GM19455 (cell line): ENCODE measurements around the gene DOCK1.

Experiments
- ATAC-seq: cut with Tn5 transposase; IDR thresholded peaks from one replicate; pipeline ENCODE4 v1.9.1; 2021; ENCODE audit not compliant: unreplicated experiment

The DOCK1 gene

DNA sequence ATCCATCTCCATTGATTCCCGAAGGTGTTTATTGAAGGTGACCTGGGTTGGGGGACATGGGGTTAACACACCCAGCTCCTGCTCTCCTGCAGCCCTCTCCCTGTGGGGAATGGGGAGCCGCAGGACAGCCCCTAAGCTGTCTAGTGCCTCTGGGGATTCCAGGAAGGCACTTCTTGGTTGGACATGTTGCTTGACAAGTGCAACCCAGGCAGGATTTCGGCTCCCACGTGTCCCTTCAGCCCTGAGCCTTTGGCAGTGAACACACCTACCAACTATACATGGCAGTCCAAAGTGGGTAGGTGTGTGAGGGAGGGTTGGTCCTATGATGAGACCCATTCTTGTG, 43.9 kb downstream of the DOCK1 start:
- no peak for ATAC-seq

DNA sequence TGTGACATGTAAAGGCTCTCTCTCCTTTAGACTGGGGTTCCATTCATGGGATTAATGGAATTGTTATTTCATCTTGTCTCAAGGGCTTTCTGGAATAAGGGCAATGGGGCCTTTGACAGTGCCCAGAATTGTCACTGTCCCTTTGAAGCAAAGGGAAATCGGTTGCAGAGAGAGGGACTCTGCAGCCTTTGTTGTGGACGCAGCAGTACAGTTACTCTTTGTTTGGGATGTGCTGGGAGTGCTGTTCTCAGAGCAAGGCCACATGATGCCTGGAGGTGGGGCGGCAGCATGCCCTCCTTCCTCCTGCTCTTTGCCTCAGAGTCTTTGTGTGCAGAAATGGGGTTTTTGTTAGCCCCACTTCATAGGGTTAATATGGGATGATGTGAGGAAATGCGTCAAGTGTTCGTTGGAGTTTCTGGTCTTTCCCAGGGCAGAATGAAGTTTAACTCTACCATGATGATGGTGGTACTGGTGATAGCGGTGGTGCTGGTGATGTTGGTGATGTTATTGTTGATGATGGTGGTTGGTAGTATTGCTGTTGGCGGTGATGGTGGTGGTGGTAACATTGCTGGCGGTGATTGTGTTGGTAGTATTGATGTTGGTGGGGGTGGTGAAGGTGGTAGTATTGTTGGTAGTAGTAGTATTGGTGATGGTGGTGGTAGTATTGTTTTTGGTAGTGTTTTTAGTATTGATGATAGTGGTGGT, 45.3 kb downstream of the DOCK1 start:
- no peak for ATAC-seq

DNA sequence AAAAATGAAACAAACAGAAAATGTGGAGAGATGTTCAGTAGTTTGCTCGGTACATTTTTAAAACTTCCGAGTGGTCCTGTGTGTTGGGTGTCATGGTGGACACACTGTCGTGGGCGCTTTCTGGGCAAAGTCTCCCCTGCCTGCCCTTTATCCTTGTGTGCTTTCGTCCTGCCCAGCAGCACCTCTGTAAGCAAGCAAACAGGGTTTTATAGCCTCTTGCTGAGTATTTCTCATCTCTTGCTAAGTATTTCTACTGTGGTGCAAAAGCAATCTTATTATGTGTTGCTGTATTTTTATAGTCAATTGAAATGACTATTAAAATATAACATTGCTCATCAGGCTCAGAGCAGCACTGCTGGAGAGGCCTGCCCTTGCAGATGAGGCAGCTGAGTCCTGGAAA, 48.7 kb downstream of the DOCK1 start:
- no peak for ATAC-seq

DNA sequence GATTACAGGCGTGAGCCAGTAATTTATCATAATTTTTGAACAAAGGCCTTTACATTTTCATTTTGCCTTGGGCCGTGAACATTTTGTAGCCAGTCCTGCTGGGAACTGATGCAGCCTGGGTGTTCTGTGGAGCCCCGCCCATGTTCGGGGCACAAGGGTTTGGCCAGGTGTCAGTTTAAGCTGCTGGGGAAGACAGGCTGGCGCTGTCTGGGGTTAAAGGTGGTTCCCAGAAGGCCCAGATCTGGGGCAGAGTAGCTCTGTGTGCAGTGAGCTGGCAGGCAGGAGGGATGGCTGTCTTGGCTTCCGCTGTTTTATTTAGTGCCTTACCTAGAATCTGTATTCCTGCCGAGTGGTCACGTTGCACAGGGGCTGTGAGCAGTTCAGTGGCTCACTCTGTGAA, 50.2 kb downstream of the DOCK1 start:
- ATAC-seq: no peak

DNA sequence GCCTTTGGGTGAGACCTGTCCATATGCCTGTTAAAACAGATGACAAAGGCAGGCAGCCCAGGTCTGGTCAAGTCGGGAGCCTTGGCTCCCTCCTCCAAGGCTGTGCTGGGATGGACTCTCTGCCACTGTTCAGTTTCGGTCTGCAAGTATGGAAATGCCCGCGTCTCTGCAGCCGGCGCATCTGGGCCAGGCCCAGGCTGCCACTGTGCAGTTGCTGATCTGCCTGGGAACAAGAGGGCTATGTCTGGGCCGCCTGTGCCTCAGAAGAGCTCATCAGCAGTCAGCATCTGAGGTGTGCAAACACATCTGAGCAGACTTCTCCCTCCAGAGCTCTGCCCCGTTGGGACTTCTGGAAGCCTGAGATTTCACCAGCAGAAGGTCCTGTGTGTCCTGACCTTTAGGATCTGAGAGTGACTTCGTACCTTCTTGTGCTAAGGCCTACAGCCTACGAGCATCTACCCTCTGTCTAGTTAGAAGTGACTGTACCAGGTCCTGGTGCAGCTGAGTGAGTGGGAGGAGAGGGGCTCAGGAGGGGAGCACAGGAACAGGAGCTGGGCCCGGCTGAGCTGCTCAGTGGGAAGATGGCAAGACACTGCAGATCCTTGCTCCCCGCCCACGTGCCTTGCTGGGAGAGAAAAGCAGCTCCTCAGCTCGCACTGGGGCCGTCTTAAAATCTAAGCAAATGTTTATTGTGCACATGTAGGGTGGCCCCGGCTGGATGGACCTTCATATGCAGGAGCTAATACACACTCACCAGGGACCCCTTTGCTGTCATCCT, 50.9 kb downstream of the DOCK1 start:
- no peak for ATAC-seq

DNA sequence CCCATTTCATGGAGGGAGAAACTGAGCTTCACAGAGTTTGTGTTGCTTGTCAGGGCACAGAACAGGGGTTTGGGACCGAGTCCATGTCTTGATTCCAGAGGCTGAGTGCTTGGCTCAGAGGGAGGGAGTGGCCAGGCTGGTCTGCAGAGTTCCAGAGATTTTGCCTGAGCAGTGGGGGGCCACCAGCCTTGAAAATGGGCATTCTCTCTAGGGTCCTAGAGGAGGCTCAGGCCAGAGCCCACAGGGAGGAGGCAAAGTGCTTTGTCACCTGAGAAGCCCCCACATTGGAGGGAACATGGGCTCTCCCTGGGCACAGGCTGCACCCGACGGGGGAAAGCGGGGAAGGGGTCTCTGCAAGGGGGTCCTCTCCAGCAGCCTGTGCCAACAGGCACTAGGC, 51.5 kb downstream of the DOCK1 start:
- no peak for ATAC-seq

DNA sequence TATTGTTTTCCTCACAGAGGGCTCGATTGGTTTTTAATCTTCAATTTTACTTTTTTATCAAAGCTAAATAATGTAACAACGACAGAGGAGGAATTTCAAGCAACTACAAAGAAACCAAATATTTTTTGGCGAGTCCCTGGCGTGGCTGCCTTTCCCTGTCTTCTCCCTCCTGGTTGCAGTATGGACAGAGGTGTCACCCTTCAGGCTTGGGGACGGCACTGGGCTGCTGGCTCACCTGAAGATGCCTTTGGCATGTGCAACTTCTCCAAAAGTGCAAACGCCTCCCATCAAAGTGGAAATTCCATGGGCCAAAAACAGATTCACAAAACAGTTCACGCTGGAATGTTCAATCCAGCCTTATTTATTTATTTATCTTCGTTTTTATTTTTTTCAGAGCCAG, 51.9 kb downstream of the DOCK1 start:
- no peak for ATAC-seq

DNA sequence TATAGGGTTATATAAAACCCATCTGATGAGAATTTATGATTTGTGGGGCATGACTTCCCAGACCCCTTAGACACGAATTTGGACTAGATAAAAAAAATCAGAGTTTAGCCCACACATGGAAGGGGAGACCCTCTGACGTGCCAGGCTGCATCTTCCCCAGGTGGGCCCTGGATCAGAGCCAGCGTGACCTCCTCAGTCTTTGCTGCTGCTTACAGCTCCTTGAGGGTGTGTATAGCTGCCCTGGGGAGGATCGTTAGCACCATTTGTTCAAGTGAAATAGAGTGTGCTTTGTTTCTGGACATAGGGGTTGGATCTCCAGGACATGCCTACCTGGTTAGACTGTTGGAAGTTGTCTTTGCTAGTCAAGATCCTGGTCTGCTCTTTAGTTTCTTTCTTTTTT, 54.2 kb downstream of the DOCK1 start:
- ATAC-seq: no peak

DNA sequence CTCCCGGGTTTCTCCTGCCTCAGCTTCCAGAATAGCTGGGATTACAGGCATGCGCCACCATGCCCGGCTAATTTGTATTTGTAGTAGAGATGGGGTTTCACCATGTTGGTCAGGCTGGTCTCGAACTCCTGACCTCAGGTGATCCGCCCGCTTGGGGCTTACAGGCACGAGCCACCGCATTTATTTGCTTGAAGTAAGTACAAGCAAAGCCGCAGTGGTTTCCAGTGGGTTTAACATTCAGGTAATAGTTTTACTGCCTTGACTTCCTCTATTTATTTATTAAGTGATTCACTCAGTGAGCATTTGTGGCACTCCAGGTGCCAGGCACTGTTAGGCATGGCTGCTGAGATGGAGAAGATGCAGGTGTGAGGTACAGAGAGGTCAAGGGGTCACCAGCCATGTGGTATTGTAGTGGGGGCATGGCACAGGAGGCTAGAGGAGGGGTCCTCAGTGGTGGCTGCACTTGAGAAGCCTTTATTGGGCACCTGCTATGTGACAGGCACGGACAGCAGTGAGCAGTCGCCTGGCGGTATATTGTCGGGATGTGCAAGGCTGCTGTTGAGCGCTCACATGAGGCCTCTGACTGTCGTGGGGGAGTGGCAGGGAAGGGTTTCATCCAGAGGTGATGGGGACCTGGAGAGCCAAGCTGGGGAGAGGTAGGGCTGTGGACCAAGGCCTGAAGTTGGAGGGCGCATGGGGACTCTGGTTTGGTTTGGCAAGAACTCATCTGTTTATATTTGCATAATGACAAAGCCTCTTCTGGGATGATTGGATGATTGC, 54.9 kb downstream of the DOCK1 start:
- no peak for ATAC-seq

DNA sequence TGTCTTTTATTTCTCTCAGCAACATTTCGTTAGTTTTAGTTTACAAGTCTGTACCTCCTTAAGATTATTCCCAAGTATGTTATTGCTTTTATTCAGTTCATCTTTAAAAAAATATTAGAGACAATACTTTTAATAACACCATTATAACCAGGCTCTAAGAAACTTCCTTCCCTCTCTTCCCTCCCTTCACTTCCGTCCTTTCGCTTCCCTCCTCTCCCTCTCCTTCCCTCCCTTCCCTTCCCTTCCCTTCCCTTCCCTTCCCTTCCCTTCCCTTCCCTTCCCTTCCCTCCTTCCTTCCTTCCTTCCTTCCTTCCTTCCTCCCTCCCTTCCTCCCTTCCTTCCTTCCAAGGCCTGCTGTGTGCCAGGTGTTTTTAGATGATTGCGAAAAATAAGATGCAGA, 58.1 kb downstream of the DOCK1 start:
- no peak for ATAC-seq

DNA sequence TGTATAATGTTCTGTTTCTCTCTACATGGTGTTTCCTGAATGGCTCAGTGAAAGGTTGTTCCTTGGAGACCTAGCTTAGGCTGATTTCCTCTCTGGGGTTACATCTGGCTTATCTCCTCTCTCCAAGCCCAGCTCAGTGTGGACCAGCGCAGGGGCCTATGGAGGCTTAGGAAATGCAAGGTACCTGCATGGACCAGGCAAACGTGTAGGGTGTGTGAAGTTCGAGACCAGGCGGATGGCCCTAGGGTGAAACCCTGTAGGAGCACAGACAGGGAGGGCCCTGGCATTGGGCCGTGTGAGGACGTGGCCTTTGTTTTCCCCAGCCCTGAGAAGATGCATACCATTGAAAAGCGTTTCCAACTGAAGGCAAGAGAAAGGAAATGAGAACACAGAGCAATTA, 59.0 kb downstream of the DOCK1 start:
- no peak for ATAC-seq

DNA sequence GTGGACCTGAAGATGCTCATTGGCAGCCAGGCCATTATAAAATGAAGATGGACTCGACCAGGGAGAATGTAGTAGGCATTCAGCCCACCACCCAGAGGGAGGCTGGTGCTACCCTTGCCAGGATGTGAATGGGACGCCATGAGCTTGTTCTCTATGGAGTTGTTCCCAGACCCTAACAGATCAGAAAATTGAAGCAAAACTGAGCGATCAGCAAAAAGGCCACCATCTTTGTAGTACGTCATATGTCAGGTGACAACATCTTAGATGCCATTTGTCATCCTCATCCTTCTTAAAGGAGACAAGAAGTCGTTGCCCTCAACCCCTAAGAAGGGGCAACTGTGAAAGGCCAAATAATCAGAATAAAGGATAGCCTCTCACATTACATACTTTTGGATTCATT, 61.7 kb downstream of the DOCK1 start:
- no peak for ATAC-seq

DNA sequence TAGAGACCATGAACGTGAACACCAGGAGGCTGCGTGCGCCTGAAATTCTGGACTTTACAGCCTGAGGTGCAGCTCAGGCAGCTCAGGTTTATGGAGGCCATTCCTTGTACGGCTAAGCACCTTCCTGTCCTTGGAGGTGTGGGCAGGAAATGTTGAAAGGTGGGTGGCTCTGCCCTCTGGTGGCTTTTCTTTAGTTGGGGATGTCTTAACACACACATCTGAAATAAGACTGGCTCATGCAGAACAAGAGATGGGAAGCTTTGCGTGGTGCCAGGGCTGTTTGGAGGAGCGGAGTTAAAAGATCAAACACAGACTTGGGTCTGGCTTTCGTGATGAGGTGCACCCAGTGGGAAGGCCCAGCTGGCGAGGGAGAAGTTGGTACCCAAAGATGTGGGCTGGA, 64.1 kb downstream of the DOCK1 start:
- no peak for ATAC-seq

DNA sequence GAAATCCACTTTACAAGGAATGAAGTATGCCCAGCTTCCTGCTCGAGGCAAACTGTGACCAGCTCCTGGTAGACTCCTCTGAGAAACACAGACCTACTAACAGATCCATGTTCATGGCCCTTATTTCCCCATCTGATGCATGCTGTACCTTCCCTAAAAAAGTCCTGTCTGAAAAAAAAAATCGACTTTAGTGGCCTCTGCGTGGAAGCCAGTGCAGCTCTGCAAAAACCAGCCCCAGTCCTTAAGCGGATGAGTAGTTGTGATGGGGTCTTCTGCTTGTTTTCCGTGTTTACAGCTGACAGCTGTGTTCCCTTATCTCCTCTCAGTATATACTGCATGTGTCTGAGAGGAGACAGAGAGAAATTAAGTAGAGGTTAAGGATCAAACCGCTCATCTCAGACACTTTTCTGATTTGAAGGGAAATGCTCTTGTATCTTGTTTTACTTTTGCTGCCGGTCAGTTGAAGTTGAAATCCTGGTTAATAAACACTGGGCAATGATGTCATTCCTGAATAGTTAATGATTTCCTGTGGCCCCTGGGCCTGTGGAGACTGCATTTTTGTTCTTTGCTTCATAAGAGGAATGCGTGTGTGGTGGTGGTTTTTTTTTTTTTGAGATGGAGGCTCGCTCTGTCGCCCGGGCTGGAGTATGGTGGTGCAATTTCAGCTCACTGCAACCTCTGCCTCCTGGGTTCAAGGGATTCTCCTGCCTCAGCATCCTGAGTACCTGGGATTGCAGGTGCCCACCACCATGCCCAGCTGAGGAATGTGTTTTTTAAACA, 67.6 kb downstream of the DOCK1 start:
- no peak for ATAC-seq

DNA sequence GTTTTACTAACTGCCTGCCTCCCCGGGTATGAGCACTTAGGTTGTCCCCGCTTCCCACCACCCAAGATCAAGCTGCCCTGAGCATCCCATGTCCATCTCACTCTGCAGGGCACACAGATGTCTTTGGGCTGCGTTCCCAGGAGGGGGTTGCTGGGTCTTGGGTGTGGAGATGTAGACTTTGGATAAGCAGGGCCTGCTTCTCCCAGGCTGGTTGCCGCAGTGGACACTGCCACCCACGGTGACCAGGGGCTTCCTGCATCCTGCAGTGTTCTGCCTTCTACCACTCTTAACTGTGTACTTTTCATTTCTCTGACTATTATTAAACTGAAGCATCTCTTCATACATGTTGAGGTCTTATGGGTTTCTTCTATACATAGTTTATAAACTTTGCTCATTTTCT, 70.0 kb downstream of the DOCK1 start:
- no peak for ATAC-seq

DNA sequence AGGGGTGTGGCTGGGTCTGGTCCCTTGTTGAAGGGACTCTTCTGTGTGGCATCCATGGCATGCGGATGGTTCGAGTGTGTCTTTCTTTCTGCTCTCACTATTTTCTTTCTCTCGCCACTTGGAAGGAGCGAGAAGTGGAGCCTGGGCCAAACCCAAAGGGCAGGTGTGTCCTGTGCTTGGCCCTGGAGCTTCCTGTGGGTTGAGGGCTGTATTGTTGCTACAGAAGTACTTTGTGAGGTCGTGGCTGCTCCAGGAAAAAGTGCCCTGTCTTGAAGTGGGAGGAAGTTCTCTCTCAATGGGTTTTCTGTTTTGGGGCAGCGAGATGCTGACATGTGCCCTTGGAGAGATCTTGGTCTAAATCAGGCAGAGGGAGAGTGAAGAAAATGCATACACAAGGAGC, 72.0 kb downstream of the DOCK1 start:
- ATAC-seq: no peak

DNA sequence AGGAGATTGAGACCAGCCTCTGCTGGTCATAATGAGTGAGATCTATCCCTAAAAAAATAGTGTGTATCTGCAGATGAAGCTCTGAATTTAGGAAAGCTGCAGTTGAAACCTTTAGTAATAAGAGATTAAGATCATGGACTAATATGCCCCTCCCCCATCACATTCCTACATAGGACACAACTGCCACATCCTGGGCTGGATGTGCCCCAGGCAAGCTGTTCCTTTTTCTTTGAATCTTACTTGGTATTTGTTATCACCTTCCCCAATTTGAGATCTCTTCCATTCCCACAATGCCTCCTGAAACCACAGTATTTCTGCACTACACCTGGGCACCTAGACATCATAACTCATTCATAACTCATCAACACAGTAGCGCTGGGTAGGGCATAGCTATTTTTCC, 74.1 kb downstream of the DOCK1 start:
- no peak for ATAC-seq

DNA sequence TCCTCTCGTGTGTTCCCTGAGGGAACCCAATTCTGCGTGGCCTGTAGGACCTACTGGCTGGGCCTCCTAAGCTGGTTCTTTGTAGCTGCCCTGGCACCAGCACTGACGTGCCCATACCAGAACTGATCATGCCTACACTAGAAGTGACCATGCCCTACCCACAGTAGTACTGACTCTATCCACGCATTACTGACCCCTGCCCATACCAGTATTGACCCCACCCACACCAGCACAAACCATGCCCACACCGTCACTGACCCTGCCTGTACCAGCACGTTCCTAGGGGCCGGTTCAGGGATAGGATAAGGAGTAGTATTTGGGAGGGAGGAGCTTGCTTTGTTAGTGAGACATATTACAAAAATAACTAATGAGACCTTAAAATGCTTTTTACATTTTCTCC, 88.0 kb downstream of the DOCK1 start:
- ATAC-seq: no peak

DNA sequence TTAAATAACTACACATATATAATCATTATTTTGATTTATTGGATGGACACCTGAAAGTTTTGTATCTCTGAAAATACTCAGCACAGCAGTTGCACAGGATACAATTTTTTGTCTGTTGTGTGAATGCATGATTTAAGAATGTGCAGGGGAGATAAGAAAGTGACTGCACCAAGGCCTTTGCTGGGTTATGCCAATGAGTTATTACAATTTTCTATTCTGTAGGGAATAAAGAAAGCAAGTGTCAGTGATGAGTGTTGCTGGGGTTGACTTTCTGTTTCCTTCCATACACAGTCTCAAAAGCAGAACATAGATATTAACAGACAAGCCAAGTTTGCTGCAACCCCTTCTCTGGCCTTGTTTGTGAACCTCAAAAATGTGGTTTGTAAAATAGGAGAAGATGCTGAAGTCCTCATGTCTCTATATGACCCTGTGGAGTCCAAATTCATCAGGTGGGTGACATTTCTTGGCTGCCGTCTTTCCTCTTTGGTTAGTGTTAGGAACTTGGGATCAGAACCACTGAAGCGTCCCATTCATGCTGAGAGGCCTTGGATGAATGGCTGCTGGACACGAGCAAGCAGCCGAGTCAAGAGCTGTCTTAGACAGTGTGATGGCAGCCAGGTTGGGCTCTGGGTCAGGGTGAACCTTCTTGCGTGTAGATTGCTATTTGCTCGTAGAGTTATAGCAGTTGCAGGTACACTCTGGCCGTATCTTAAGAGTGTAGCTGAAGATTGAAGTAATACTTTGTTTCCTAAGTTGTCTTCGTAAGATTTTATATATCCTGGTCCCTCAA, 92.8 kb downstream of the DOCK1 start:
- no peak for ATAC-seq

DNA sequence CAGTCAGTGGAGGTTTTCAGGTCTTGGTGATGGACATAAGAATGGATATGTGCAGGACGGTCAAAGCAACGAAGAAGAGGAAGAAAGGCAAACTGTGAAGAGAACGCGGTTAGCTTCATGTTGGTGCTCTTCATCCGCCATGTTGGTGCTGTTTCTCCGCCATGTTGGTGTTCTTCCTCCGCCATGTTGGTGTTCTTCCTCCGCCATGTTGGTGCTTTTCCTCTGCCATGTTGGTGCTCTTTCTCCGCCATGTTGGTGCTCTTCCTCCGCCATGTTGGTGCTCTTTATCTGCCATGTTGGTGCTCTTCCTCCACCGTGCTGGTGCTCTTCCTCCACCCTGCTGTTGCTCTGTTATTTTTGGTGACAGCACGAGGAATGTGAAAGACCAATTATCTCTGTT, 95.4 kb downstream of the DOCK1 start:
- no peak for ATAC-seq
